Vagina (tissue), 2 donors: Measurements from ENCODE around the gene RSPO4.

Experiments used
- POLR2A ChIP-seq, 2 donors: fragments of 450-650 bp; IDR thresholded peaks; one replicate each; pipeline ENCODE4 v1.6.1; 2017; ENCODE audit warnings: antibody characterized with exemption in 2 of 2, mild to moderate bottlenecking in 2 of 2, moderate library complexity in 2 of 2
- POLR2AphosphoS5 ChIP-seq, 2 donors: sonication (generic); formaldehyde crosslinking; IDR thresholded peaks; one replicate each; pipeline ENCODE4 v1.9.0; 2017; ENCODE audit warnings: antibody characterized with exemption in 2 of 2, mild to moderate bottlenecking in 2 of 2, low read depth in 1 of 2; ENCODE audit not compliant: insufficient read depth in 1 of 2

GRCh38 chr20:1034415-1034789 lies 32.3 kb upstream of the RSPO4 start:
- TF ChIP-seq POLR2A (IDR thresholded peaks at IDR 0.05) (no peak), POLR2AphosphoS5 (IDR thresholded peaks at IDR 0.05; ENCODE audit: insufficient read depth in 1 of 2, low read depth in 1 of 2) (no peak)
